AG04450 (cell line): ENCODE results near the gene UCN2. TPM values are rescaled to one million over a fixed set of nuclear protein-coding genes. Genes with fewer than 3 reads are reported as not detected.

Experiments used
- CTCF ChIA-PET: fragments of 300-600, 350-600 bp; formaldehyde crosslinking; extraction: SDS; loops from one replicate; lab custom pipeline; 2022; ENCODE audit warnings: antibody characterized with exemption, inconsistent platforms; lab: Charles Lee
- POLR2A ChIA-PET: fragments of 350-600 bp; formaldehyde crosslinking; extraction: SDS; loops from one replicate; lab custom pipeline; 2021; ENCODE audit warnings: antibody characterized with exemption, inconsistent platforms; lab: Yijun Ruan, JAX
- DNase-seq: peaks from one replicate; pipeline ENCODE4 v3.0.0-alpha.2; 2011; ENCODE audit warnings: low read depth, low spot score
- H3K27ac ChIP-seq: one replicate; pipeline ENCODE4 v1.5.1; 2012; ENCODE audit warnings: low read depth, low read length, control low read depth
- H3K27me3 ChIP-seq: one replicate; pipeline ENCODE4 v1.6.0; 2012; ENCODE audit warnings: low read length; ENCODE audit not compliant: control insufficient read depth, insufficient read depth
- H3K4me3 ChIP-seq: 2 replicates; pipeline ENCODE4 v1.5.1; 2011; ENCODE audit warnings: mild to moderate bottlenecking, low read depth, low read length, control low read depth
- H3K9me3 ChIP-seq: 2 replicates; pipeline ENCODE4 v1.5.1; 2012; ENCODE audit warnings: low read length; ENCODE audit not compliant: control insufficient read depth, insufficient read depth
- polyA plus RNA-seq: library from polyadenylated mRNA; depleted of rRNA; stranded (reverse); fragments of >200 nt; gene quantifications from 2 replicates; pipeline ENCODE4 v1.2.3, GENCODE V29; 2011
- TF ChIP-seq, protein P1 (sequence below): IDR thresholded peaks from 2 replicates; pipeline ENCODE4 v1.5.1; 2011; ENCODE audit warnings: low read depth, low read length, control low read depth, inconsistent platforms

The UCN2 gene
- polyA plus RNA-seq, 1 experiment = 1.2 TPM

DNA sequence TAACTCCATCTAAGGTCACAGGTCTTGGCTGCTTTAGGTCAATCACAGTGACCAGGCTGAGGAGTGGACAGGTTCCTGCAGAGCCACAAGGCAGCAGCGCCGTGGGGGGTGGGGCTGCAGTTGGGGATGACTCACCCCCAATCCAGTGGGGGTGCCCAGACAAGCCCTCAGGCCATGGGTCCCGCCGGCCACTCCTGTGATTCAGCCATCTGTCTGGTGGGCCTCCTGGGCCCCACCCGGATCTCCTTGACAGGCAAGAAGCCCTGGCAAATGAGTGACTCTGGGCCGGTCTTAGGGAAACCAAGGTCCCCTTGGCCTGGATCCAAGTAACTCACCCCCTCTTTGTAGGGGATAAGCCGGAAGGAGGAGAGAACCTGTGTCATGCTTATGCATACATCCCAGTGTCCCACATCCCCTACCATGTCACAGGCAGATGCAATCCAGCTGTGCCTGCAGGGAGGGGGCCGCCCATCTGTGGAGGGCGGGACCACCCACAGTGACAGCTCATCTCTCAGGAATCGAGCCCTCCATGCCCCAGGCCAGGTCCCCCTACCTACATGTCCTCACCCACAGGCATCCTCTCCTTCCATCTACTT is 32.0 kb upstream of the UCN2 start:
- peak; percentile 48 for DNase-seq
- Histone ChIP-seq H3K4me3 (peak overlapping the region; percentile 65), H3K27me3 (no peaks in the 10 kb centered on the region), H3K9me3 (no peaks in the 10 kb centered on the region; the same call in 1 of the 2 replicates), H3K27ac (peak overlapping the region; percentile 99)
- POLR2A ChIA-PET = interaction anchor here (1.8 kb wide), 1 partner anchor 40 kb away, joined by 10 read pairs; the partner anchor contains the start of gene SLC26A6
- CTCF ChIA-PET = no interaction called here
- TF ChIP-seq, protein P1, sequence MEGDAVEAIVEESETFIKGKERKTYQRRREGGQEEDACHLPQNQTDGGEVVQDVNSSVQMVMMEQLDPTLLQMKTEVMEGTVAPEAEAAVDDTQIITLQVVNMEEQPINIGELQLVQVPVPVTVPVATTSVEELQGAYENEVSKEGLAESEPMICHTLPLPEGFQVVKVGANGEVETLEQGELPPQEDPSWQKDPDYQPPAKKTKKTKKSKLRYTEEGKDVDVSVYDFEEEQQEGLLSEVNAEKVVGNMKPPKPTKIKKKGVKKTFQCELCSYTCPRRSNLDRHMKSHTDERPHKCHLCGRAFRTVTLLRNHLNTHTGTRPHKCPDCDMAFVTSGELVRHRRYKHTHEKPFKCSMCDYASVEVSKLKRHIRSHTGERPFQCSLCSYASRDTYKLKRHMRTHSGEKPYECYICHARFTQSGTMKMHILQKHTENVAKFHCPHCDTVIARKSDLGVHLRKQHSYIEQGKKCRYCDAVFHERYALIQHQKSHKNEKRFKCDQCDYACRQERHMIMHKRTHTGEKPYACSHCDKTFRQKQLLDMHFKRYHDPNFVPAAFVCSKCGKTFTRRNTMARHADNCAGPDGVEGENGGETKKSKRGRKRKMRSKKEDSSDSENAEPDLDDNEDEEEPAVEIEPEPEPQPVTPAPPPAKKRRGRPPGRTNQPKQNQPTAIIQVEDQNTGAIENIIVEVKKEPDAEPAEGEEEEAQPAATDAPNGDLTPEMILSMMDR = no peak

DNA sequence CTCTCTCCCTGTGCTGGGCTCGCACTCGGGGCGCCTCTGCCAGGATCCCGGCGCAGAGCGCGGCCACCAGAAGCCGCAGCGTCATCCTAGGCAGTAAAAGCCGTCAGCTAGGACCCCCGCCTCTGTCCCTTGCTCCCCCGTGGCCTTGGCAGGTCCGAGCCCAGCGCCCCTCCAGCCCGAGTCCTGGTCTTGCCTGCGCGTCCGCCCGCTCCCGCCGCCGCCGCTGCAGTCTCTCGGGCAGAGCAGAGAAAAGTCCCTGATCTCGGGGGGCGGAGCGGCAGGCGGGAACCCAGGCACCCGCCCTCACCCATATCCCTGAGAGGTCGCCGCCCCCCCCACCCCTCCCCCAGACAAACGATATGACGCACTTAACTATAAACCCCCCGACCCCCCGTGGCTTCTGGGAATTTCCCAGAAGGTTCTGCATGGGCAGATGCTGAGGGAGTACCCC is 31.5 kb upstream of the UCN2 start, which contains the start of gene COL7A1:
Gene COL7A1 (minus strand): TSS at position 255 of the 451 bp plus-strand sequence. CDS start 170 bp downstream, at position 85.
- TF ChIP-seq, protein P1 = no peak
- no peaks in the 10 kb centered on the region; the same call in 1 of the 2 replicates for H3K9me3 ChIP-seq
- no peaks in the 10 kb centered on the region for H3K27me3 ChIP-seq
- ChIA-PET CTCF (no interaction called here), POLR2A (no interaction called here)
- no peak for DNase-seq
- peak within 1 kb of the TSS; percentile 99 for H3K27ac ChIP-seq
- H3K4me3 ChIP-seq = peak within 1 kb of the TSS; percentile 65

DNA sequence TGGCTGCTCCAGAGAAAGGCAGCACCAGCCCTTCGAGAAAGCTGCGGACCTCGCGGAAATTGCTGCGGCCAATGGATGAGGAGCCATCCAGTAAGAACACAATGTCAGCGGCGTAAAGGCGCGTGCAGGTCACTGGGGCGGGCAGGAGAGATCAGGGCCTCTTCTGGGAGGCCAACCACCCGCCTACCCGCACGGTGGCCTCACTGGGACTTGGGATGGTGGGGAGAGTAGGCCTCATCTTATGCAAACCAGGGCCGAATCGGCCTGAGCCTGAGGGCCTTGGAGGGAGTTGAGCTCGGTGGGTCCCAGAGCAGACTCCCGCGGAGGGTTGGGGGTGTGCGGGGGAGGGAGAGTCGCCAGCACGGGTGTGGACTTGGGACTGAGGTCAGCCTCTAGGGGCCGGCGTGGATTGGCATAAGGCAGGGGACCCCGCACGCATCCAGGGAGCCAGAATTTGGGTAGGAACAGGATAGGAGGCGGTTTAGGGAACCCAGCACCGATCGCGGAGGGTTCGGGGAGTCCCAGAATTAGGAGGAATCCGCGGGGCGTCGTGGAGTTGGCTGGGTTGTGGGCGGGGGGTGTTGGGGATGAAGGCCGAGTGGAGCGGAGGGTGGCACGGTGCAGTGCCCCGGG is 31.0 kb upstream of the UCN2 start:
- ChIA-PET POLR2A (no interaction called here), CTCF (no interaction called here)
- Histone ChIP-seq H3K9me3 (no peaks in the 10 kb centered on the region; the same call in 1 of the 2 replicates), H3K27ac (peak overlapping the region; percentile 65), H3K4me3 (peak overlapping the region; percentile 65), H3K27me3 (no peaks in the 10 kb centered on the region)
- no peak for DNase-seq
- TF ChIP-seq, protein P1 = no peak

DNA sequence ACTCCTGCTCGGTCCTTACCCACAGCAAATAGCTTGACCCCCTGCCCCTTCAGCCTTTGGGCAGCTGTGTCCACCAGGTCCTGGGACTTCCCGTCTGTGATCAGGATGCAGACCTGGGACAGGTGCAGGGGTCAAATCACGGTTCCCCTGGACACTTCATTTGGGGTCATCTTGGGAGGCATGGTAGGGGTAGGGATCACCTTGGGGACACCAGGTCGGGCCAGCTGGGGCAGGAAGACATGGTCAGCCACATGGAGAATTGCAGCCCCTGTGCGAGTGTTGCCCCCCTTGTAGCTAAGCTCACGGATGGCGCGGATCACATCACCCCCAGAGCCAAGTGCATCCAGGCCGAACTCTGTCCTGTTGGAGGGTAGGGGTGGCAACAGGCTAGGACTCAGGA is 29.8 kb upstream of the UCN2 start:
- H3K4me3 ChIP-seq = peak overlapping the region; percentile 65
- TF ChIP-seq, protein P1 = no peak
- ChIA-PET POLR2A (interaction anchor here (0.8 kb wide), 1 partner anchor 37 kb away, joined by 3 read pairs; the partner anchor contains the start of gene PFKFB4), CTCF (no interaction called here)
- no peak overlapping the region for H3K27ac ChIP-seq
- DNase-seq = no peak
- no peaks in the 10 kb centered on the region for H3K27me3 ChIP-seq
- no peaks in the 10 kb centered on the region; the same call in 1 of the 2 replicates for H3K9me3 ChIP-seq
